IPS-NIHi7 (cell line): ENCODE results near the gene TBC1D25.

Experiments
- DNase-seq: peaks from one replicate; pipeline ENCODE4 v3.0.0; 2012; ENCODE audit warnings: mixed read lengths; ENCODE audit errors: extremely low spot score

Gene TBC1D25, protein sequence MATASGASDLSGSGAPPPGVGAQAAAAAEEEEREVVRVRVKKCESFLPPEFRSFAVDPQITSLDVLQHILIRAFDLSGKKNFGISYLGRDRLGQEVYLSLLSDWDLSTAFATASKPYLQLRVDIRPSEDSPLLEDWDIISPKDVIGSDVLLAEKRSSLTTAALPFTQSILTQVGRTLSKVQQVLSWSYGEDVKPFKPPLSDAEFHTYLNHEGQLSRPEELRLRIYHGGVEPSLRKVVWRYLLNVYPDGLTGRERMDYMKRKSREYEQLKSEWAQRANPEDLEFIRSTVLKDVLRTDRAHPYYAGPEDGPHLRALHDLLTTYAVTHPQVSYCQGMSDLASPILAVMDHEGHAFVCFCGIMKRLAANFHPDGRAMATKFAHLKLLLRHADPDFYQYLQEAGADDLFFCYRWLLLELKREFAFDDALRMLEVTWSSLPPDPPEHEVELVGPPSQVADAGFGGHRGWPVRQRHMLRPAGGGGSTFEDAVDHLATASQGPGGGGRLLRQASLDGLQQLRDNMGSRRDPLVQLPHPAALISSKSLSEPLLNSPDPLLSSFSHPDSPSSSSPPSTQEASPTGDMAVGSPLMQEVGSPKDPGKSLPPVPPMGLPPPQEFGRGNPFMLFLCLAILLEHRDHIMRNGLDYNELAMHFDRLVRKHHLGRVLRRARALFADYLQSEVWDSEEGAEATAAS

GRCh38 chrX:48539345-48540027, at the start of gene TBC1D25:
TBC1D25 (plus strand) TSS chrX:48539714; CDS start chrX:48539798, 84 bp downstream.
- peak; percentile 84 for DNase-seq

GRCh38 chrX:48489892-48490291, 49.6 kb upstream of the TBC1D25 start:
- DNase-seq, result no peak

DNA sequence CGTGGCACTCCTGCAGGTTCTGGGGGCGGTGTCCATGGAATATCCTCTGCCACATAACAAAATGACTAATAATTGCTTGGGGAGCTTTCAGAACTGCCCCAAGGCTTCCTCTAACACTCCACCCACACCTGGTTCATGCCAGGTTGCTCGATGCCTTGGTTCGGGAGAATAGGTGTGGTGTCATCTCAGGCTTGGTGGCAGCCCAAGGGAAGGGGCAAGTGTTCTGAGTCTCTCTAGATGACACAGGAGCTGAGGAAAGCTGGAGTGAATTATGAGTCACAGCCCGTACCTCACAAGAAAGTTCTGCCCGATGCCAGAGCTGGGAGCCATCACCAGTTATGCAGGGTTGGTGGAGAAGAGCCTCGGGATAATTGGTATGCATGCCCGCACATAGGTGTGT, 48.9 kb upstream of the TBC1D25 start:
- DNase-seq, result no peak

DNA sequence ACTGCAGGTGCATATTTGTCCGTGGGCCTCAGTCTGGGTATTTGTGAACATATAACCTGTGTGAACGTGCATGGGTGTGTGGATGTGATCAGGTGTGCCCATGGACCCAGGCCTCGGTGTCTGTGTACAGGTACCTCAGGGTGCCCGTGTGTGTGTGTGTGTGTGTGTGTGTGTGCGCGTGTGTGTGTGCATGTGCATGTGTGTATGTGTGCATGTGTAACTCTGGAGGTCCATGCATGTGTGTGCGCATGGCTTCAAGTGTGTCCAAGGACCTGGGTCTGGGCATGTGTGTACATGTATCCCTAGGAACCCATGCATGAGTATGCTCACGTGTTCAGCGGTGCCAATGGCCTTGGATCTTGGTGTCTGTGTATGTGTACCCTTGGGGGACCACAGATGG, 47.7 kb upstream of the TBC1D25 start:
- DNase-seq, result no peak

- DNase-seq, result no peak
Measured at GRCh38 chrX:48492293-48492910, 47.1 kb upstream of the TBC1D25 start.

DNA sequence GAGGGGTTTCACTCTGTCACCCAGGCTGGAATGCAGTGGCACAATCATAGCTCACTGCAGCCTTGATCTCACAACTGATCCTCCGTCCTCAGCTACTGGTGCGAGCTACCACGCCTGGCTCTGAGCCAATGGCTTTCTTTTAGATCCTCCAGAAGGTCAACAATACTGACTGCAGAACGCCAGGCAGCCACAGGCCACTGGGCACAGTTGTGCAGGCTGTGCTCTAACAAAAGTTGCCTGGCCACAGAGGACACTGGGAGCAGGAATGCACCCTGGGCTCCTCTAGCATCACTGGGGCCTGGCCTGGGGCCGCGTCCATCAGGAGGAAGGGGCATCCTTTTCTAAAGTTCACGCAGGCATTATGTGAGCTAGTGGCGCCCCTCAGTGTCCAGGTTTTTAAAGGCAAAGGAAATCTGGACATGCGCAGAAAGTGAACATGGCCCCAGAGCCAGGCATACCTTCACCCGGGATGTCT, 45.6 kb upstream of the TBC1D25 start:
- DNase-seq, result peak; percentile 62

DNA sequence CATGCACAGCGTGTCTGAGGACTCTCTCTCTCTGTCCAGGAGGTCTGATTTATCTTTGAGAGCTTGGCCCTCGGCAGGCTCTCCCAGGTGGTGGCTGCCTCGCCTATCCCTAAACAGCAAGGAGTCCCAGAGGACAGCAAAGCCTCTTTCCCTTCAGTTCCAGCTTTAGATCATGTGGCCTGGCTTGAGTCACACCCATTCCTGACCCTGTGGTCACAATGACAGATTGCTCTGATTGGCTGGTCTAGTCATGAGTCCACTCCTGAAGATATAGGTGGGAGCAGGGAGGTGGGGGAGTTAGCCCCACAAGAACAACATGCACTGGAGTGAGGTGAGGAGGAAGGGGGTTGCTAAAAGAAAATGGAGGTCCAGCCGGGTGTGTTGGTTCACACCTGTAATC, 42.9 kb upstream of the TBC1D25 start:
- DNase-seq, result no peak

DNA sequence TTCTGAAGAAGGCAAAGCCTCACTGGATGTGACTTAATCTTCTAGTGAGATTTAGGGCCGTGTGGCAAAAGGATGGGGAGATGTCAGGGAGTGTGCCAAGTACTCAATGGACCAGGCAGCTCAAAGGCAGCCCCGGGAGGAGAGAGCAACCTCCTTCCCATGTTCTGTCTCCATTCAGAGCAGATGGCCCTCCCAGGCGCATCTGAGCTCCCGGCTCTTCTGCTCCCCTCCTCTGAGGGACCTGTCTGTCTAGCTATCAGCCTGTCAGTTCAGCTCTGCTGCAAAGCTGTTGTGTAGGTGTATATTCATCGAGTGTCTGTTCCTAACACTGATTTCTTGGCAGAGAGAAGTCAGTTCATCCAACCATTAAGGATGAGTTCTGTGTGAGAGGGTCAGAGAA, 41.6 kb upstream of the TBC1D25 start:
- no peak for DNase-seq

- DNase-seq, result no peak
Measured at GRCh38 chrX:48498374-48498809, 41.1 kb upstream of the TBC1D25 start.

DNA sequence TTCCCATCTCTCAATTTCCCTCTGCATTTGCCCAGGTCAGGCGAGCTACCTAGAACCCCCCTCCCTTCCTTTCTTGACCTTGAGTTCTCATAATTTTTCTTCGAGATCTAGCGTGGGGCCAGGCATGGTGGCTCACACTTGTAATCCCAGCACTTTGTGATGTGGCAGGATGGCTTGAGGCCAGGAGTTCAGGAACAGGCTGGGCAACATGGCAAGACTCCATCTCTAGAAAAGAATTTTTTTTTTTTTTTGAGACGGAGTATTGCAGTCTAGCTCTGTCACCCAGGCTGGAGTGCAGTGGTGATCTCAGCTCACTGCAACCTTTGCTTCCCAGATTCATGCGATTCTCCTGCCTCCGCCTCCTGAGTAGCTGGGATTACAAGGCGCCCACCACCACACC, 35.3 kb upstream of the TBC1D25 start:
- DNase-seq, result no peak

GRCh38 chrX:48505481-48505880, 34.0 kb upstream of the TBC1D25 start:
- no peak for DNase-seq

- DNase-seq, result no peak
Measured at GRCh38 chrX:48507246-48507645, 32.3 kb upstream of the TBC1D25 start.

DNA sequence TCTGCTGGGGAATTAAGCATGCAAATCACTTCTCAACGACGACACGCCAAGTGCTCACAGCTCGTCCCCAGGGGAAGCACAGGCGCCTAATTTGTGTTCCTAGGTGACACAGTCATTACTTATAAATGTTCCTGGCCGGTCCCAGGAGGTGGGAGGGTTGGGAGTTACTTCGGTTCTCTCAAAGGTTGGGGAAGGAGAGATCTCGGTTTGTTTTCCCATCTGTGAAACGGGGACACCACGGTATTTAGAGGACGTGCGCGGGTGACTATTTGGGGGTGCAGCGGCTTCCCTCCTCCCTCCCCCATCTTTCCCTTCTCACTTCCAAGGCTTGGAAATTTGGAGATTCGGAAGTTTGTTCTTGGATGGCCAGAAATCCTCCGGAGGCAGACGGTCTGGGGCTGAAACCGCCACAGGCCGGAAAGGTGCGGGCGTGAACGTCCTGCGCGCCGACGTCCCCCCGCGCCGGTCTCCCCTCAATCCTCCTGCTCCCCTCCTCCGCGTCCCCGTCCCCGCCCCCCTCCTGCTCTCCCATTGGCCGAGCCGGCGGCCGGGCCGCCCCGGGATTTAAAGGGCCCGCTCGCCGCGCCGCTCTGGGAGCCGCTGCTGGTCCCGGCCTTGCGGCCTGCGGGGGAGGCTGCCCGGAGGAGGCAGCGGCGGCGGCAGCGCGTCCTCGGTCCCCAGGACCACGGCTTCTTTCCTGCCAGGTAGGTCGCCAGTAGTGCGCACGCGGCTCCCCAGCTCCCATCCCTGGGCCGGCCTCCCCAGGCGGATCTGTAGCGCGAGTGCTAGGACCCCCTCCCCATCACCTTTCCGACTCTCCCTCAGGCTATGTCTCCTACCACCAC, 30.9 kb upstream of the TBC1D25 start, which contains the start of gene PORCN:
PORCN (plus strand) TSS at position 593 of the 845 bp plus-strand sequence. CDS start 829 bp downstream, outside the sequence.
- peak; percentile 80 for DNase-seq

DNA sequence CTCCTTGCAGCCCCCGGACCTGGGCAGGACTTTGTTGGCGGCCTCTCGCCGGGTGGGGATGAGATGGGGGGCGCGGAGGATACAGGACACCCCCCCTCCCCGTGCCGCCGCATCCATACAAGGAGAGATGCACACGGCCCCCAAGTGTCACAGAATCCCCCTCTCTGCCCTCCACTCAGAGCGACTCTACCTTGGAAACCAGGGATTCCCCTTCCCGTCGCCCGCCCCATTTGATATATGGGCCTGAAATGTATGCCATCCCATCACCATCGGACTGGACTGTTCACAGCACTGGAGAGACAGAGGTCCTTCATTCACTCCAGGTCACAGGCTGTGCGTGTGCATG, 30.3 kb upstream of the TBC1D25 start:
- no peak for DNase-seq

DNA sequence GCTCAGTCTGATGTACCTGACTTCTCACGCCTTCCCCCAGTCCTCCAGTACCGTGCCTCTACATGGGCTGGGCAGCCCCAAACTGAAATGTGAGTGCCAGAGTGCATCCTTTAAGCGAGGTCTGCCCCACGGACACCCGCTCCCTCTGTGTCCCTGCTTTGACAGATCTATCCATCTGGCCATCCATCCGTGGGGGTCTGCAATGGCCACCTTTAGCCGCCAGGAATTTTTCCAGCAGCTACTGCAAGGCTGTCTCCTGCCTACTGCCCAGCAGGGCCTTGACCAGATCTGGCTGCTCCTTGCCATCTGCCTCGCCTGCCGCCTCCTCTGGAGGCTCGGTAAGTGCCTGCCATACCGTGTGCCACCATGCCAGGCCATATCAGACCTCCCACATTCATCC, 29.9 kb upstream of the TBC1D25 start:
- DNase-seq, result no peak

- DNase-seq, result no peak
Measured at GRCh38 chrX:48511560-48511959, 28.0 kb upstream of the TBC1D25 start.

DNA sequence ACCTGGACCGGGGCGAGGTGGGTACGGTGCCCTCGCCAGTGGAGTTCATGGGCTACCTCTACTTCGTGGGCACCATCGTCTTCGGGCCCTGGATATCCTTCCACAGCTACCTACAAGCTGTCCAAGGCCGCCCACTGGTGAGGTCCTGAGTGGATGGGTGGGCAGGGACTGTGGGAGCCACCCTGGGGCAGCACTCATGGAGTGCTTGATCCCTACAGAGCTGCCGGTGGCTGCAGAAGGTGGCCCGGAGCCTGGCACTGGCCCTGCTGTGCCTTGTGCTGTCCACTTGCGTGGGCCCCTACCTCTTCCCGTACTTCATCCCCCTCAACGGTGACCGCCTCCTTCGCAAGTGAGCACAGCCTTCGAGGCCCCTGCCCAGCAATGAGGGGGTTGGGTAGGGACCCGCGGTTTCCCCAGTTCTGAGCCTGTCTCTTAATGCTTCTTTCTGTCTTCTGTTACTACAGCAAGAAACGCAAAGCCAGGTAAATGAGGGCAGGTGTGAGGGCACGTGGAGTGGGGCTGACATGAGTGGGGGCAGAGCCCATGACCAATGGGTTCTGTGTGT, 27.1 kb upstream of the TBC1D25 start:
- no peak for DNase-seq

GRCh38 chrX:48513670-48514069, 25.8 kb upstream of the TBC1D25 start:
- no peak for DNase-seq

GRCh38 chrX:48514126-48514806, 25.2 kb upstream of the TBC1D25 start:
- no peak for DNase-seq

DNA sequence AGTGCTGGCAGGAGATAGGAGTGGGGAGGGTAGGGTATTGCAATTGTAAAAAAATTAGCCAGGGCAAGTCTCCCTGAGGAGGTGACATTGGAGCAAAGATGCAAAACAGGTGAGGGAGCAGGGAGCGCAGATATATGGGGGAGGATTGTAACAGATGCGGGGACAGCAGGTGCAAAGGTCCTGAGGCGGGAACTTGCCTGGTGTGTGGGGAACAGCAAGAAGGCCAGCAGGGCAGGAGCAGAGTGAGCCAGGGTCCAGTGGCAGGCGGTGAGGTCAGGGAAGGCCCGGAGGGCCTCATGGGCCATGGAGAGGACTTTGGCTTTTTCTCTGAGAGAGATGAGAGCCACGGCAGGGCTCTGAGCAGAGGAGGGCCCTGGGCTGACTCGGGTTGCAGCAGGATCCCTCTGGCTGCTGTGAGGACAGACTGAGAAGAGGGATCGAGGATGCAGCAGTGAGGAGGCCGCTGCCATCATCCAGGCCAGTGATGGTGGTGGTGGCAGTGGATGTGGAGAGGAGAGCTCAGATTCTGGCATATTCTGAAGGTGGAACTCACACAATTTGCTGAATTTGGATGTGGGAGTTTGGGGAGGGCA, 24.6 kb upstream of the TBC1D25 start:
- DNase-seq, result no peak
